IMR-90 (cell line): ENCODE measurements around the gene FBXO28. TPM values are rescaled to one million over a fixed set of nuclear protein-coding genes. Genes with fewer than 3 reads are reported as not detected.

Experiments
- ATAC-seq: fragments of 200-7000 bp; cut with Tn5 transposase; 2 replicates; pipeline ENCODE4 v1.9.1; 2020; ENCODE audit warnings: low read depth, mild to moderate bottlenecking, moderate library complexity
- Bru-seq: library from RNA; stranded (reverse); fragments of 400-500 nt; gene quantifications from one replicate; lab custom pipeline; 2021; lab: Mats Ljungman, UMichigan
- BruChase-seq, 2 experiments: library from RNA; stranded (reverse); fragments of 400-500 nt; gene quantifications; one replicate each; lab custom pipeline; 2021; lab: Mats Ljungman, UMichigan
- BruUV-seq: library from RNA; stranded (reverse); fragments of 400-500 nt; replicated peaks from 2 replicates; lab custom pipeline; 2021; lab: Mats Ljungman, UMichigan
- CTCF ChIA-PET: fragments of 300-600 bp; formaldehyde crosslinking; extraction: SDS; loops from one replicate; lab custom pipeline; 2021; ENCODE audit warnings: antibody characterized with exemption; lab: Yijun Ruan, JAX
- POLR2A ChIA-PET: fragments of 300-600 bp; sonication (Branson Sonifier 250); formaldehyde crosslinking; loops from one replicate; lab custom pipeline; 2022; ENCODE audit warnings: antibody characterized with exemption; ENCODE audit not compliant: unreplicated experiment; lab: Charles Lee
- DNase-seq: peaks from one replicate; pipeline ENCODE4 v3.0.0; 2013
- H2AFZ ChIP-seq: replicated peaks from 2 replicates; pipeline ENCODE3; 2013; ENCODE audit warnings: low read length, mild to moderate bottlenecking; ENCODE audit not compliant: poor library complexity
- H2AK5ac ChIP-seq: 2 replicates; pipeline ENCODE4 v1.6.1; 2013; ENCODE audit warnings: low read depth, low read length, inconsistent platforms
- H2AK9ac ChIP-seq: replicated peaks from 2 replicates; pipeline ENCODE3; 2013; ENCODE audit warnings: mild to moderate bottlenecking, low read depth, low read length, moderate library complexity; ENCODE audit not compliant: poor library complexity
- H2BK120ac ChIP-seq: 2 replicates; pipeline ENCODE4 v1.6.1; 2013; ENCODE audit warnings: low read depth, low read length, inconsistent platforms
- H2BK15ac ChIP-seq: 3 replicates; pipeline ENCODE4 v1.6.1; 2013; ENCODE audit warnings: low read depth, low read length, inconsistent platforms
- H2BK20ac ChIP-seq: 2 replicates; pipeline ENCODE4 v1.6.1; 2013; ENCODE audit warnings: low read depth, mild to moderate bottlenecking, inconsistent platforms, low read length, moderate library complexity
- H2BK5ac ChIP-seq: 2 replicates; pipeline ENCODE4 v1.6.1; 2013; ENCODE audit warnings: mild to moderate bottlenecking, low read depth, low read length, inconsistent platforms; ENCODE audit not compliant: poor library complexity, severe bottlenecking
- H3K14ac ChIP-seq: replicated peaks from 2 replicates; pipeline ENCODE4 v1.6.1; 2013; ENCODE audit warnings: low read depth, low read length, inconsistent platforms
- H3K18ac ChIP-seq: 2 replicates; pipeline ENCODE4 v1.6.1; 2013; ENCODE audit warnings: low read depth, low read length, control low read depth
- H3K23ac ChIP-seq: 2 replicates; pipeline ENCODE4 v1.6.1; 2013; ENCODE audit warnings: low read depth, low read length, inconsistent platforms
- H3K27ac ChIP-seq: 2 replicates; pipeline ENCODE4 v1.5.1; 2013; ENCODE audit warnings: mild to moderate bottlenecking, control low read depth, low read length; ENCODE audit not compliant: insufficient read depth
- H3K27me3 ChIP-seq: 2 replicates; pipeline ENCODE4 v1.6.1; 2013; ENCODE audit warnings: low read length; ENCODE audit not compliant: control insufficient read depth, insufficient read depth
- H3K36me3 ChIP-seq: 2 replicates; pipeline ENCODE4 v1.6.1; 2013; ENCODE audit warnings: low read length, mixed read lengths; ENCODE audit not compliant: control insufficient read depth, insufficient read depth
- H3K4ac ChIP-seq: 2 replicates; pipeline ENCODE4 v1.6.1; 2013; ENCODE audit warnings: low read depth, low read length, inconsistent platforms
- H3K4me1 ChIP-seq: 2 replicates; pipeline ENCODE4 v1.6.1; 2013; ENCODE audit warnings: low read length, mixed read lengths; ENCODE audit not compliant: control insufficient read depth, insufficient read depth
- H3K4me2 ChIP-seq: 2 replicates; pipeline ENCODE4 v1.6.1; 2013; ENCODE audit warnings: low read depth, mild to moderate bottlenecking, control low read depth, low read length, moderate library complexity
- H3K4me3 ChIP-seq: 2 replicates; pipeline ENCODE4 v1.5.1; 2013; ENCODE audit warnings: low read depth, mild to moderate bottlenecking, control low read depth, low read length, moderate library complexity; ENCODE audit not compliant: insufficient read depth
- H3K56ac ChIP-seq: 2 replicates; pipeline ENCODE4 v1.6.1; 2013; ENCODE audit warnings: low read length, inconsistent platforms; ENCODE audit not compliant: insufficient read depth; ENCODE audit errors: extremely low read depth
- H3K79me1 ChIP-seq, 2 experiments: 2 replicates each; pipeline ENCODE4 v1.6.1; 2013; ENCODE audit warnings: low read length in 2 of 2, inconsistent platforms in 1 of 2, low read depth in 1 of 2
- H3K9ac ChIP-seq: 2 replicates; pipeline ENCODE4 v1.6.1; 2013; ENCODE audit warnings: low read depth, low read length, control low read depth
- H3K9me1 ChIP-seq: 2 replicates; pipeline ENCODE4 v1.6.1; 2013; ENCODE audit warnings: low read length, inconsistent platforms; ENCODE audit not compliant: insufficient read depth
- H3K9me3 ChIP-seq: 2 replicates; pipeline ENCODE4 v1.6.1; 2013; ENCODE audit warnings: low read length; ENCODE audit not compliant: control insufficient read depth, insufficient read depth
- H4K20me1 ChIP-seq: 2 replicates; pipeline ENCODE4 v1.6.1; 2013; ENCODE audit warnings: low read length, inconsistent platforms; ENCODE audit not compliant: insufficient read depth
- H4K5ac ChIP-seq: 2 replicates; pipeline ENCODE4 v1.6.1; 2013; ENCODE audit warnings: mild to moderate bottlenecking, low read depth, low read length, control low read depth
- H4K8ac ChIP-seq, 2 experiments: 2 replicates each; pipeline ENCODE4 v1.6.1; 2013; ENCODE audit warnings: low read depth in 2 of 2, low read length in 2 of 2, control low read depth in 1 of 2, inconsistent platforms in 1 of 2
- H4K91ac ChIP-seq: 2 replicates; pipeline ENCODE4 v1.6.1; 2013; ENCODE audit warnings: low read depth, low read length, inconsistent platforms; ENCODE audit not compliant: insufficient read depth
- CTCF ChIP-seq: conservative IDR thresholded peaks from 2 replicates; pipeline ENCODE4 v1.5.1; 2012; ENCODE audit warnings: mild to moderate bottlenecking, low read depth, low read length, improper control_type of control experiment
- FOS ChIP-seq: fragments of 150-350 bp; IDR thresholded peaks from 2 replicates; pipeline ENCODE4 v1.6.1; 2016; ENCODE audit warnings: low read depth, low read length
- MAZ ChIP-seq: IDR thresholded peaks from 2 replicates; pipeline ENCODE4 v1.6.1; 2012; ENCODE audit warnings: low read depth, mild to moderate bottlenecking, low read length, improper control_type of control experiment, moderate library complexity, borderline replicate concordance
- MXI1 ChIP-seq: IDR thresholded peaks from 2 replicates; pipeline ENCODE4 v1.6.1; 2012; ENCODE audit warnings: low read depth, mild to moderate bottlenecking, low read length, moderate library complexity, borderline replicate concordance
- NFE2L2 ChIP-seq: fragments of 150-350 bp; IDR thresholded peaks from 2 replicates; pipeline ENCODE4 v1.6.1; 2016; ENCODE audit warnings: low read depth, mild to moderate bottlenecking, low read length
- RAD21 ChIP-seq: IDR thresholded peaks from 2 replicates; pipeline ENCODE4 v1.6.1; 2012; ENCODE audit warnings: low read length, improper control_type of control experiment
- RCOR1 ChIP-seq: IDR thresholded peaks from 2 replicates; pipeline ENCODE4 v1.6.1; 2012; ENCODE audit warnings: mild to moderate bottlenecking, low read length, improper control_type of control experiment; ENCODE audit not compliant: insufficient replicate concordance
- RFX5 ChIP-seq: IDR thresholded peaks from 2 replicates; pipeline ENCODE4 v1.8.0; 2012; ENCODE audit warnings: low read depth, mild to moderate bottlenecking, low read length, moderate library complexity
- WGBS, 2 experiments: methylation state at CpG; one replicate each; pipeline versions ENCODE4 v1.1.5 to v1.1.7; 2013; ENCODE audit warnings: missing lambda C conversion rate in 2 of 2; ENCODE audit not compliant: insufficient read length in 1 of 2; ENCODE audit errors: extremely low coverage in 2 of 2; 5-methylcytosine and 5-hydroxymethylcytosine counted together
- dilution Hi-C: fragments of 300-500 bp; cut with HindIII; formaldehyde crosslinking; loops from one replicate; pipeline ENCODE4 v1.14.3; 2018; ENCODE audit warnings: low sequenced_read_pairs; ENCODE audit not compliant: unreplicated experiment
- in situ Hi-C: fragments of 300-500 bp; cut with MboI; formaldehyde crosslinking; loops from 3 replicates; pipeline ENCODE4 v1.14.3; 2019; ENCODE audit warnings: low sequenced_read_pairs, inconsistent platforms, mixed read lengths
- intact Hi-C: fragments of 100-400 bp; cut with micrococcal nuclease; formaldehyde crosslinking; loops from 2 replicates; pipeline ENCODE4 v1.10.0; 2022
- long read RNA-seq: library from polyadenylated mRNA; unstranded; transcript quantifications from one replicate; pipeline ENCODE4 v2.0.0, GENCODE V29; 2021; ENCODE audit not compliant: unreplicated experiment
- polyA plus RNA-seq, 3 experiments: library from polyadenylated mRNA; depleted of rRNA; stranded (reverse); fragments of >200 nt; gene quantifications; 2 replicates each; pipeline ENCODE4 v1.2.3, GENCODE V29; 2012; ENCODE audit warnings: low replicate concordance in 1 of 3
- total RNA-seq: library from RNA; depleted of rRNA; stranded (reverse); fragments of >200 nt; gene quantifications from 2 replicates; pipeline ENCODE4 v1.2.3, GENCODE V29; 2012; rRNA removed
- TF ChIP-seq, protein P1 (sequence below): fragments of 150-350 bp; IDR thresholded peaks from 2 replicates; pipeline ENCODE4 v1.6.1; 2016; ENCODE audit warnings: low read depth, mild to moderate bottlenecking, low read length, moderate library complexity, borderline replicate concordance

Gene FBXO28
- 22.6 and 30.0 TPM in 2 replicates for total RNA-seq
- 10.6 and 11.6 TPM in 2 replicates for polyA plus RNA-seq (2012; rRNA removed)
- polyA plus RNA-seq (2012; cell fraction: cytosol; rRNA removed) = 6.6 and 6.8 TPM in 2 replicates
- polyA plus RNA-seq (2012; cell fraction: nucleus; rRNA removed; ENCODE audit: low replicate concordance) = 3.8 and 13.9 TPM in 2 replicates
- percentile 83 among the genes with signal in this experiment for Bru-seq, nascent RNA
- BruChase-seq, experiment 1, labeled RNA remaining after a 6-hour chase = percentile 87 among the genes with signal in this experiment
- BruChase-seq, experiment 2, labeled RNA remaining after a 2-hour chase = percentile 86 among the genes with signal in this experiment
- long read RNA-seq, full-length matches to known transcripts = 29 of 31 reads
- long read RNA-seq, partial matches to known transcripts = 0 of 31 reads
- long read RNA-seq, other reads (novel, unspliced or antisense) = 2 of 31 reads

- 0% methylated on average over 20 of the region's 60 CpGs; no CpG with 5 or more reads in 1 of the 2 experiments for WGBS, 2 experiments
- Histone ChIP-seq H3K4me1 (no peaks in the 10 kb centered on the region), H3K79me1 (peaks cover 0 to 16% of the 10 kb centered on the region in 2 experiments; a peak in 2 of 4 replicates), H2AFZ (peak within 1 kb of the TSS; percentile 98), H4K5ac (peak within 1 kb of the TSS; percentile 95), H3K56ac (peak within 1 kb of the TSS; percentile 42), H4K8ac (peak within 1 kb of the TSS; percentile 93 to 96), H3K4ac (peak within 1 kb of the TSS; percentile 59), H2BK120ac (peak within 1 kb of the TSS; percentile 29; the same call in 1 of the 2 replicates), H3K23ac (peak within 1 kb of the TSS; percentile 54), H4K20me1 (peaks cover 10% of the 10 kb centered on the region; the same call in 1 of the 2 replicates), H3K9me3 (no peaks in the 10 kb centered on the region), H2BK5ac (peak within 1 kb of the TSS; percentile 79), H3K27ac (peak within 1 kb of the TSS; percentile 72), H3K36me3 (no peaks in the 10 kb centered on the region), H2AK9ac (peak within 1 kb of the TSS; percentile 93), H2BK15ac (peak within 1 kb of the TSS; percentile 40; the same call in 1 of the 3 replicates), H3K4me3 (peak within 1 kb of the TSS; percentile 75), H3K18ac (peak within 1 kb of the TSS; percentile 63), H3K14ac (peak within 1 kb of the TSS; percentile 61), H4K91ac (peak within 1 kb of the TSS; percentile 68), H3K4me2 (peak within 1 kb of the TSS; percentile 97), H3K27me3 (no peaks in the 10 kb centered on the region), H3K9me1 (no peaks in the 10 kb centered on the region), H2AK5ac (peak within 1 kb of the TSS; percentile 38; the same call in 1 of the 2 replicates), H3K9ac (peak within 1 kb of the TSS; percentile 83), H2BK20ac (0 out of 2 replicates have a peak within 1 kb of the TSS, but pooled peaks have one; percentile 1)
- no TSS peak for BruUV-seq
- intact Hi-C loops (loop anchor here (5.0 to 10.0 kb wide), 3 partner anchors 299 to 412 kb away; no protein-coding TSS in a partner anchor), in situ Hi-C loops (loop anchor here (5.0 kb wide), 1 partner anchor 213 kb away; no protein-coding TSS in a partner anchor), dilution Hi-C loops (no loop called here)
- CTCF ChIA-PET = no interaction called here
- DNase-seq (peak; percentile 95), ATAC-seq (peak; percentile 98)
- POLR2A ChIA-PET = no interaction called here
- no peak for TF ChIP-seq FOS
- TF ChIP-seq RCOR1 = no peak
- no peak for TF ChIP-seq RFX5
- TF ChIP-seq NFE2L2 = no peak
- no peak for TF ChIP-seq CTCF
- peak; percentile 97 for TF ChIP-seq MAZ
- TF ChIP-seq, protein P1, sequence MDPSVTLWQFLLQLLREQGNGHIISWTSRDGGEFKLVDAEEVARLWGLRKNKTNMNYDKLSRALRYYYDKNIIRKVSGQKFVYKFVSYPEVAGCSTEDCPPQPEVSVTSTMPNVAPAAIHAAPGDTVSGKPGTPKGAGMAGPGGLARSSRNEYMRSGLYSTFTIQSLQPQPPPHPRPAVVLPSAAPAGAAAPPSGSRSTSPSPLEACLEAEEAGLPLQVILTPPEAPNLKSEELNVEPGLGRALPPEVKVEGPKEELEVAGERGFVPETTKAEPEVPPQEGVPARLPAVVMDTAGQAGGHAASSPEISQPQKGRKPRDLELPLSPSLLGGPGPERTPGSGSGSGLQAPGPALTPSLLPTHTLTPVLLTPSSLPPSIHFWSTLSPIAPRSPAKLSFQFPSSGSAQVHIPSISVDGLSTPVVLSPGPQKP = no peak
- TF ChIP-seq MXI1 = 0 out of 2 replicates have a peak, but pooled peaks have one; percentile 27
- no peak for TF ChIP-seq RAD21
Observed at GRCh38 chr1:224113918-224114786, at the start of gene FBXO28. Gene FBXO28 (plus strand): TSS chr1:224114111. CDS start chr1:224114130, 19 bp downstream.
